GM23338 (cell line): ENCODE data around the gene SLC44A4. TPM values are rescaled to one million over a fixed set of nuclear protein-coding genes. Genes with fewer than 3 reads are reported as not detected.

Experiments used
- ATAC-seq: fragments of 200-7000 bp; cut with Tn5 transposase; 3 replicates; pipeline ENCODE4 v1.9.1; 2020
- DNase-seq: peaks from one replicate; pipeline ENCODE4 v3.0.0-alpha.2; 2015; ENCODE audit warnings: low spot score
- H2AFZ ChIP-seq: fragments of 200-600 bp; sonication (generic); 2 replicates; pipeline ENCODE4 v1.8.0; 2016; ENCODE audit warnings: antibody characterized with exemption, mild to moderate bottlenecking, moderate library complexity
- H3F3A ChIP-seq: fragments of 200-600 bp; sonication (generic); replicated peaks from 2 replicates; pipeline ENCODE4 v1.8.0; 2017; ENCODE audit warnings: antibody characterized with exemption, mixed run types, low read depth
- H3K27ac ChIP-seq: fragments of 200-600 bp; sonication (generic); 2 replicates; pipeline ENCODE4 v1.6.1; 2016; ENCODE audit warnings: low read depth
- H3K27me3 ChIP-seq: fragments of 200-600 bp; sonication (generic); 2 replicates; pipeline ENCODE4 v1.8.0; 2016; ENCODE audit warnings: mild to moderate bottlenecking, mixed run types, moderate library complexity; ENCODE audit not compliant: insufficient read depth
- H3K36me3 ChIP-seq: fragments of 200-600 bp; sonication (generic); 2 replicates; pipeline ENCODE4 v1.8.0; 2016; ENCODE audit warnings: mild to moderate bottlenecking; ENCODE audit not compliant: insufficient read depth
- H3K4me1 ChIP-seq: fragments of 200-600 bp; sonication (generic); 2 replicates; pipeline ENCODE4 v1.8.0; 2016; ENCODE audit warnings: mild to moderate bottlenecking, moderate library complexity; ENCODE audit not compliant: insufficient read depth
- H3K4me2 ChIP-seq: fragments of 200-600 bp; sonication (generic); 2 replicates; pipeline ENCODE4 v1.7.1; 2017; ENCODE audit warnings: mixed run types
- H3K4me3 ChIP-seq: fragments of 200-600 bp; sonication (generic); 2 replicates; pipeline ENCODE4 v1.6.1; 2016; ENCODE audit warnings: mixed run types
- H3K79me2 ChIP-seq: fragments of 200-600 bp; sonication (generic); replicated peaks from 2 replicates; pipeline ENCODE4 v1.8.0; 2017; ENCODE audit warnings: mild to moderate bottlenecking; ENCODE audit not compliant: insufficient read depth
- H3K9me2 ChIP-seq: fragments of 200-600 bp; sonication (generic); 2 replicates; pipeline ENCODE4 v1.8.0; 2017; ENCODE audit not compliant: insufficient read depth
- H4K20me1 ChIP-seq: fragments of 200-600 bp; sonication (generic); replicated peaks from 2 replicates; pipeline ENCODE4 v1.8.0; 2017; ENCODE audit warnings: mild to moderate bottlenecking; ENCODE audit not compliant: insufficient read depth
- H3K27ac Mint-ChIP-seq: 2 replicates; pipeline ENCODE4 v1.8.0; 2020; ENCODE audit warnings: inconsistent platforms, mild to moderate bottlenecking, moderate library complexity, mixed read lengths
- H3K27me3 Mint-ChIP-seq: 3 replicates; pipeline ENCODE4 v1.8.0; 2022; ENCODE audit warnings: low read depth, mild to moderate bottlenecking, moderate library complexity, mixed read lengths, inconsistent platforms; ENCODE audit not compliant: insufficient read depth, poor library complexity
- H3K36me3 Mint-ChIP-seq: 3 replicates; pipeline ENCODE4 v1.8.0; 2021; ENCODE audit warnings: low read depth, mild to moderate bottlenecking, inconsistent platforms, moderate library complexity, mixed read lengths
- H3K4me1 Mint-ChIP-seq: 3 replicates; pipeline ENCODE4 v1.8.0; 2020; ENCODE audit warnings: mild to moderate bottlenecking, inconsistent platforms, mixed read lengths
- H3K4me3 Mint-ChIP-seq: 3 replicates; pipeline ENCODE4 v1.8.0; 2021; ENCODE audit warnings: moderate library complexity, mild to moderate bottlenecking, inconsistent platforms, mixed read lengths
- H3K9me3 Mint-ChIP-seq: 3 replicates; pipeline ENCODE4 v1.8.0; 2020; ENCODE audit warnings: moderate library complexity, mild to moderate bottlenecking, inconsistent platforms, mixed read lengths
- ETS1 ChIP-seq: IDR thresholded peaks from 2 replicates; pipeline ENCODE4 v1.6.1; 2016; ENCODE audit warnings: antibody characterized with exemption
- EZH2phosphoT487 ChIP-seq: fragments of 200-600 bp; sonication (generic); IDR thresholded peaks from one replicate; pipeline ENCODE4 v1.8.1; 2018; ENCODE audit warnings: antibody characterized with exemption; ENCODE audit not compliant: unreplicated experiment
- JUNB ChIP-seq: IDR thresholded peaks from one replicate; pipeline ENCODE4 v1.6.1; 2016; ENCODE audit warnings: antibody characterized with exemption; ENCODE audit not compliant: unreplicated experiment
- POLR2AphosphoS5 ChIP-seq: IDR thresholded peaks from 2 replicates; pipeline ENCODE4 v1.6.1; 2016; ENCODE audit warnings: antibody characterized with exemption, low read depth
- STAT1 ChIP-seq: IDR thresholded peaks from one replicate; pipeline ENCODE4 v1.6.1; 2016; ENCODE audit warnings: antibody characterized with exemption; ENCODE audit not compliant: unreplicated experiment
- ZNF114 ChIP-seq: fragments of 250-450 bp; sonication (Bioruptor Pico); IDR thresholded peaks from 2 replicates; pipeline ENCODE4 v1.5.0; 2020; ENCODE audit warnings: mild to moderate bottlenecking, moderate library complexity
- ZNF331 ChIP-seq: fragments of 250-450 bp; sonication (Bioruptor Pico); IDR thresholded peaks from 2 replicates; pipeline ENCODE4 v1.5.0; 2020; ENCODE audit warnings: low read depth, mild to moderate bottlenecking, moderate library complexity
- polyA plus RNA-seq: library from polyadenylated mRNA; unstranded; fragments of >200 nt; fragmentation: Nextera tagmentation; extraction: Ambion mirVana; gene quantifications from 2 replicates; pipeline ENCODE4 v1.2.1, GENCODE V29; 2016
- total RNA-seq: library from RNA; depleted of rRNA; stranded (reverse); fragments of >200 nt; shearing (Covaris generic); gene quantifications from 2 replicates; pipeline ENCODE4 v1.2.3, GENCODE V29; 2014
- TF ChIP-seq, protein P1 (sequence below): IDR thresholded peaks from one replicate; pipeline ENCODE4 v1.6.1; 2018; ENCODE audit warnings: antibody characterized with exemption; ENCODE audit not compliant: unreplicated experiment
- TF ChIP-seq, protein P2 (sequence below): fragments of 250-450 bp; sonication (Bioruptor Pico); IDR thresholded peaks from 2 replicates; pipeline ENCODE4 v1.5.0; 2020; ENCODE audit warnings: mild to moderate bottlenecking, moderate library complexity

Gene SLC44A4
- total and polyA plus RNA-seq, 2 experiments from 2014 or later: 1.1 to 3.7 TPM

DNA sequence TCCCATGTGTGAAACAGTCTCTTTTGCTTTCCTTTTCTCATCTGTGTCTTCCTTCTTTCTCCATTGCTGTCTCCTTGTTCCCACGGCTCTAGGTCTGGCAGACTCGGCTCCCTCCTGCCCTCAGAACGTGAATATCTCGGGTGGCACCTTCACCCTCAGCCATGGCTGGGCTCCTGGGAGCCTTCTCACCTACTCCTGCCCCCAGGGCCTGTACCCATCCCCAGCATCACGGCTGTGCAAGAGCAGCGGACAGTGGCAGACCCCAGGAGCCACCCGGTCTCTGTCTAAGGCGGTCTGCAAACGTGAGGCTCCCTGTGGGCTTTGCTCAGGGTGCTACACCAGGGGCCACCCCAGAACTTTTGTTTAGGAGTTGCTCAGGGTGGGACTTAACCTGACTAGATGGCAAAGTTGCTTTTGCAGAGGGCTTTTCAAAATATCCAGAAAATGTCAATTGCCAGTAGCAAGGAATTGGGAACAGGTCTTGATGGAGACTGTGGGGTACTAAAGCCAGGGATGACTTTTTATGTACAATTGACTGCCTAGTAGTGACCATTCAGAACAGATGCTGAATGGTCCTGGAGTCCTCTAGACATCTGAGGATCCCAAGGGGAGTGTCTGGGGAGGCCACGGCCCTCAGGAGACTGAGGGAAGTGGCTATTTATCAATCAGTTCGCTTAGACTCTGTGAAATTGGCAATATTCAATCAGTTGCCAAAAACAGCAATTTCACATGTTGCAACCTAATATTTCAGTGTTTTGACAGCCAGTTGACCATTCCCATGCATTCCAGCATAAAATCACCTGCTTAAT, 49.3 kb upstream of the SLC44A4 start:
- Histone ChIP-seq H3K27ac (no peak overlapping the region), H3K4me1 (no peaks in the 10 kb centered on the region), H3K9me2 (peaks cover 4% of the 10 kb centered on the region; the same call in 1 of the 2 replicates), H3K36me3 (no peaks in the 10 kb centered on the region), H4K20me1 (no peaks in the 10 kb centered on the region), H3K4me2 (no peak overlapping the region), H3K4me3 (no peak overlapping the region), H2AFZ (0 out of 2 replicates have a peak overlapping the region, but pooled peaks have one; percentile 23), H3F3A (no peaks in the 10 kb centered on the region), H3K79me2 (no peaks in the 10 kb centered on the region), H3K27me3 (no peaks in the 10 kb centered on the region)
- Mint-ChIP-seq H3K4me1 (peaks cover 3% of the 10 kb centered on the region; the same call in 1 of the 3 replicates), H3K4me3 (no peak overlapping the region), H3K9me3 (peaks cover 5% of the 10 kb centered on the region; the same call in 2 of the 3 replicates), H3K36me3 (no peaks in the 10 kb centered on the region), H3K27ac (no peak overlapping the region), H3K27me3 (peaks cover 8% of the 10 kb centered on the region)
- DNase-seq (no peak), ATAC-seq (no peak)
- TF ChIP-seq ZNF114: no peak
- no peak for TF ChIP-seq JUNB
- TF ChIP-seq, protein P1, sequence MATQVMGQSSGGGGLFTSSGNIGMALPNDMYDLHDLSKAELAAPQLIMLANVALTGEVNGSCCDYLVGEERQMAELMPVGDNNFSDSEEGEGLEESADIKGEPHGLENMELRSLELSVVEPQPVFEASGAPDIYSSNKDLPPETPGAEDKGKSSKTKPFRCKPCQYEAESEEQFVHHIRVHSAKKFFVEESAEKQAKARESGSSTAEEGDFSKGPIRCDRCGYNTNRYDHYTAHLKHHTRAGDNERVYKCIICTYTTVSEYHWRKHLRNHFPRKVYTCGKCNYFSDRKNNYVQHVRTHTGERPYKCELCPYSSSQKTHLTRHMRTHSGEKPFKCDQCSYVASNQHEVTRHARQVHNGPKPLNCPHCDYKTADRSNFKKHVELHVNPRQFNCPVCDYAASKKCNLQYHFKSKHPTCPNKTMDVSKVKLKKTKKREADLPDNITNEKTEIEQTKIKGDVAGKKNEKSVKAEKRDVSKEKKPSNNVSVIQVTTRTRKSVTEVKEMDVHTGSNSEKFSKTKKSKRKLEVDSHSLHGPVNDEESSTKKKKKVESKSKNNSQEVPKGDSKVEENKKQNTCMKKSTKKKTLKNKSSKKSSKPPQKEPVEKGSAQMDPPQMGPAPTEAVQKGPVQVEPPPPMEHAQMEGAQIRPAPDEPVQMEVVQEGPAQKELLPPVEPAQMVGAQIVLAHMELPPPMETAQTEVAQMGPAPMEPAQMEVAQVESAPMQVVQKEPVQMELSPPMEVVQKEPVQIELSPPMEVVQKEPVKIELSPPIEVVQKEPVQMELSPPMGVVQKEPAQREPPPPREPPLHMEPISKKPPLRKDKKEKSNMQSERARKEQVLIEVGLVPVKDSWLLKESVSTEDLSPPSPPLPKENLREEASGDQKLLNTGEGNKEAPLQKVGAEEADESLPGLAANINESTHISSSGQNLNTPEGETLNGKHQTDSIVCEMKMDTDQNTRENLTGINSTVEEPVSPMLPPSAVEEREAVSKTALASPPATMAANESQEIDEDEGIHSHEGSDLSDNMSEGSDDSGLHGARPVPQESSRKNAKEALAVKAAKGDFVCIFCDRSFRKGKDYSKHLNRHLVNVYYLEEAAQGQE: no peak
- no peak for TF ChIP-seq POLR2AphosphoS5
- TF ChIP-seq ZNF331 (CRISPR knock-in tag): no peak
- TF ChIP-seq STAT1: no peak
- no peak for TF ChIP-seq EZH2phosphoT487
- TF ChIP-seq, protein P2, sequence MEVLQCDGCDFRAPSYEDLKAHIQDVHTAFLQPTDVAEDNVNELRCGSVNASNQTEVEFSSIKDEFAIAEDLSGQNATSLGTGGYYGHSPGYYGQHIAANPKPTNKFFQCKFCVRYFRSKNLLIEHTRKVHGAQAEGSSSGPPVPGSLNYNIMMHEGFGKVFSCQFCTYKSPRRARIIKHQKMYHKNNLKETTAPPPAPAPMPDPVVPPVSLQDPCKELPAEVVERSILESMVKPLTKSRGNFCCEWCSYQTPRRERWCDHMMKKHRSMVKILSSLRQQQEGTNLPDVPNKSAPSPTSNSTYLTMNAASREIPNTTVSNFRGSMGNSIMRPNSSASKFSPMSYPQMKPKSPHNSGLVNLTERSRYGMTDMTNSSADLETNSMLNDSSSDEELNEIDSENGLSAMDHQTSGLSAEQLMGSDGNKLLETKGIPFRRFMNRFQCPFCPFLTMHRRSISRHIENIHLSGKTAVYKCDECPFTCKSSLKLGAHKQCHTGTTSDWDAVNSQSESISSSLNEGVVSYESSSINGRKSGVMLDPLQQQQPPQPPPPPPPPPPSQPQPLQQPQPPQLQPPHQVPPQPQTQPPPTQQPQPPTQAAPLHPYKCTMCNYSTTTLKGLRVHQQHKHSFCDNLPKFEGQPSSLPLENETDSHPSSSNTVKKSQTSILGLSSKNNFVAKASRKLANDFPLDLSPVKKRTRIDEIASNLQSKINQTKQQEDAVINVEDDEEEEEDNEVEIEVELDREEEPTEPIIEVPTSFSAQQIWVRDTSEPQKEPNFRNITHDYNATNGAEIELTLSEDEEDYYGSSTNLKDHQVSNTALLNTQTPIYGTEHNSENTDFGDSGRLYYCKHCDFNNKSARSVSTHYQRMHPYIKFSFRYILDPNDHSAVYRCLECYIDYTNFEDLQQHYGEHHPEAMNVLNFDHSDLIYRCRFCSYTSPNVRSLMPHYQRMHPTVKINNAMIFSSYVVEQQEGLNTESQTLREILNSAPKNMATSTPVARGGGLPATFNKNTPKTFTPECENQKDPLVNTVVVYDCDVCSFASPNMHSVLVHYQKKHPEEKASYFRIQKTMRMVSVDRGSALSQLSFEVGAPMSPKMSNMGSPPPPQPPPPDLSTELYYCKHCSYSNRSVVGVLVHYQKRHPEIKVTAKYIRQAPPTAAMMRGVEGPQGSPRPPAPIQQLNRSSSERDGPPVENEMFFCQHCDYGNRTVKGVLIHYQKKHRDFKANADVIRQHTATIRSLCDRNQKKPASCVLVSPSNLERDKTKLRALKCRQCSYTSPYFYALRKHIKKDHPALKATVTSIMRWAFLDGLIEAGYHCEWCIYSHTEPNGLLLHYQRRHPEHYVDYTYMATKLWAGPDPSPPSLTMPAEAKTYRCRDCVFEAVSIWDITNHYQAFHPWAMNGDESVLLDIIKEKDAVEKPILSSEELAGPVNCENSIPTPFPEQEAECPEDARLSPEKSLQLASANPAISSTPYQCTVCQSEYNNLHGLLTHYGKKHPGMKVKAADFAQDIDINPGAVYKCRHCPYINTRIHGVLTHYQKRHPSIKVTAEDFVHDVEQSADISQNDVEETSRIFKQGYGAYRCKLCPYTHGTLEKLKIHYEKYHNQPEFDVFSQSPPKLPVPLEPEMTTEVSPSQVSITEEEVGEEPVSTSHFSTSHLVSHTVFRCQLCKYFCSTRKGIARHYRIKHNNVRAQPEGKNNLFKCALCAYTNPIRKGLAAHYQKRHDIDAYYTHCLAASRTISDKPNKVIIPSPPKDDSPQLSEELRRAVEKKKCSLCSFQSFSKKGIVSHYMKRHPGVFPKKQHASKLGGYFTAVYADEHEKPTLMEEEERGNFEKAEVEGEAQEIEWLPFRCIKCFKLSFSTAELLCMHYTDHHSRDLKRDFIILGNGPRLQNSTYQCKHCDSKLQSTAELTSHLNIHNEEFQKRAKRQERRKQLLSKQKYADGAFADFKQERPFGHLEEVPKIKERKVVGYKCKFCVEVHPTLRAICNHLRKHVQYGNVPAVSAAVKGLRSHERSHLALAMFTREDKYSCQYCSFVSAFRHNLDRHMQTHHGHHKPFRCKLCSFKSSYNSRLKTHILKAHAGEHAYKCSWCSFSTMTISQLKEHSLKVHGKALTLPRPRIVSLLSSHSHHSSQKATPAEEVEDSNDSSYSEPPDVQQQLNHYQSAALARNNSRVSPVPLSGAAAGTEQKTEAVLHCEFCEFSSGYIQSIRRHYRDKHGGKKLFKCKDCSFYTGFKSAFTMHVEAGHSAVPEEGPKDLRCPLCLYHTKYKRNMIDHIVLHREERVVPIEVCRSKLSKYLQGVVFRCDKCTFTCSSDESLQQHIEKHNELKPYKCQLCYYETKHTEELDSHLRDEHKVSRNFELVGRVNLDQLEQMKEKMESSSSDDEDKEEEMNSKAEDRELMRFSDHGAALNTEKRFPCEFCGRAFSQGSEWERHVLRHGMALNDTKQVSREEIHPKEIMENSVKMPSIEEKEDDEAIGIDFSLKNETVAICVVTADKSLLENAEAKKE (CRISPR knock-in tag): no peak
- TF ChIP-seq ETS1: no peak
